H1 (cell line): ENCODE measurements around the gene CELF2. TPM values are rescaled to one million over a fixed set of nuclear protein-coding genes. Genes with fewer than 3 reads are reported as not detected.

Source experiments
- ATF2 ChIP-seq: IDR thresholded peaks from 2 replicates; pipeline ENCODE4 v1.6.1; 2012; ENCODE audit warnings: low read length, inconsistent platforms
- CHD7 ChIP-seq: fragments of 300-600 bp; sonication (generic); IDR thresholded peaks from 2 replicates; pipeline ENCODE4 v1.7.1; 2012; ENCODE audit warnings: low read length, moderate library complexity, mild to moderate bottlenecking, inconsistent platforms; ENCODE audit not compliant: insufficient replicate concordance
- TBP ChIP-seq: IDR thresholded peaks from 2 replicates; pipeline ENCODE4 v1.6.1; 2011; ENCODE audit warnings: low read depth, low read length, improper control_type of control experiment
- polyA plus RNA-seq, 7 experiments: library from polyadenylated mRNA; depleted of rRNA in 3 of 7; stranded (reverse) in 5 of 7; unstranded in 2 of 7; fragments of >200 nt in 5 of 7; fragments of 200-250 nt in 2 of 7; gene quantifications; 1 replicate in 5 of 7; 2 replicates in 1 of 7; 4 replicates in 1 of 7; pipeline versions ENCODE4 v1.2.1 to v1.2.3, GENCODE V29; 2011 to 2013; ENCODE audit warnings: missing spikeins in 2 of 7, mixed read lengths in 2 of 7
- total RNA-seq: library from RNA; stranded (reverse); fragmentation: NEBNext Ultra II Directional; extraction: Animal tissue kit (Norgen Biotek cat#: 25700); gene quantifications from 2 replicates; pipeline ENCODE4 v1.2.1, GENCODE V29; 2021

Gene CELF2
- total and polyA plus RNA-seq, 2 of the 8 experiments (the other 6 are each of a cell fraction or from before 2014, with no cell fraction given) = 18.3 to 22.7 TPM

- TF ChIP-seq CHD7 = no peak
- no peak for TF ChIP-seq TBP
- TF ChIP-seq ATF2 = no peak
Observed at GRCh38 chr10:11332846-11333245, 315.2 kb downstream of the CELF2 start (continued).
